NCI-H2107 treated with DMSO at 0.1 percent for 48 hours (cell line): Measurements from ENCODE around the gene TMC5.

Experiments
- DNase-seq: peaks from one replicate; lab custom pipeline; 2025; ENCODE audit not compliant: unreplicated experiment; lab: John Stamatoyannopoulos, UW

The TMC5 gene

GRCh38 chr16:19458722-19459379 lies 41.2 kb downstream of the TMC5 start:
- DNase-seq: no peak

DNA sequence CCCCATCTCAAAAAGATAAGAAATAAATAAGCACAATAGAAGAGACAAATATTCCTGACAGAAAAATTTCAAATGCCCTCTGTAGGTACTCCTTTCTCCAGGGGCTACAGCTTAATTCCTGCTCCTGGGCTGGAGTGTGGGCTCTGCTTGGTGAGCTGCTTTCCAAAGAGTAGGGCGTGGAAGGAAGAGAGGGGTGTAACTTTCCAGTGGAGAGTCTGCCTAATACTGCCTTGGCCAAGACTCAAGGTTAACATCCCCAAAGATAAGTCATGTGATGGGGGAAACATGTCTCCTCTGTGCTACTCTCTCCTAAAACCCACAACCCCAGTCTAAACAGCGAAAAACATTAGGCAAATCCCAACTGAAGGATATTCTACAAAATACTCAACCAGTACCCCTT lies 42.7 kb downstream of the TMC5 start:
- no peak for DNase-seq

GRCh38 chr16:19463468-19464315 lies 46.0 kb downstream of the TMC5 start:
- DNase-seq: peak; percentile 73

DNA sequence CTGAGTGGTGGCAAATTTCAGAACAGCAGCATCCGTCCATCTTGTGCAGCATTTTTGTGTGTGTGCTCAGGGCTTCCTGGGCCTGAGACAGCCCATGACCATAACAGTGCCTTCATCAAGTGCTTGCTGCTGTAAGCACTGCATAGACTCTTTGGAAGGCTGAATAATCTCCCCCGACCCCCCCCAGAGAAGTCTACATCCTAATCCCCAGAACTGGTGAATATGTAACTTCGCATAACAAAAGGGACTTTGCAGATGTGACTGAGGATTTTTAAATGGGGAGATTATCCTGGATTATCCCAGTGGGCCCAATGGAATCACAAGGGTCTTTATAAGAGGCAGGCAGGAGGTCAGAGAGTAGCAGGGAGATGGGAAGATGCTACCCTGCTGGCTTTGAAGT lies 50.6 kb downstream of the TMC5 start:
- no peak for DNase-seq

DNA sequence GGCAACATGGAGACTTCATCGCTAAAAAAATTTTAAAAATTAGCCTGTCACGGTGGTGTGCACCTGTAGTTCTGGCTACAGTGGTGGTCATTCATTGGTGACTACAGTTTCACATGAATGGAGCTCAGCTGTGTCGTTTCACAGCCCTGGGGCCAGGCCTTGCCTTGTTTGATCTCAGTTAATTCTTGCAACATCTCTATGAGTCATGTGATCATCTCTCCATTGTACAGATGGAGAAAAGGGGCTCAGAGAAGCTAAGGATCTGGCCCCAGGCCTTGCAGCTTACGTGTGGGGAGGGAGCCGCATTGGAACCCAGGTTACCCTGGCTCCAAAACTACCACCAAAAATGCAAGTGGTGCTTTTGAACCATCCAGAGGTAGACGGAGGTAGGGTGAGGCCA lies 54.8 kb downstream of the TMC5 start:
- no peak for DNase-seq

DNA sequence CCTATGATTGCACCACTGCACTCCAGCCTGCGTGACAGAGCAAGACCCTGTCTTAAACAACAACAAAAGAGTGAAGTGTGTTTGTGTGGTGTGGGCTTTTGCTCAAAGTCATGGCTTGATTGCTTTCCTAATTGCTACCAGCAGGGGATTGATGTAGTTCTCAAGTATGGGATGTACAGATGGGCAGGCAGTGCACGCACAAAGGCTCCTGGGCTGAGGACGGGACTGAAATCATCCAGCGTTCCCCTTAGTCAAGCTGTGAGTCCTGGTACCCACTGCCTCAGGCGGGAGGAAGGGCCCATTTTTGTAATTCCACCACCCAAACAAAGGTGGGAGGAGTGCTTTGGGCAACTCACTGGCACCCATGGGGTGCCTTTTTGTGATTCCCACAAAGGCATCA lies 56.9 kb downstream of the TMC5 start:
- no peak for DNase-seq

GRCh38 chr16:19478505-19478904 lies 60.8 kb downstream of the TMC5 start:
- no peak for DNase-seq

GRCh38 chr16:19479302-19479721 lies 61.6 kb downstream of the TMC5 start:
- no peak for DNase-seq

GRCh38 chr16:19481296-19481695 lies 63.6 kb downstream of the TMC5 start:
- DNase-seq: no peak

GRCh38 chr16:19481769-19482168 lies 64.1 kb downstream of the TMC5 start:
- DNase-seq: no peak

- DNase-seq: no peak
These were observed 64.6 kb downstream of the TMC5 start for GRCh38 chr16:19482291-19482690.

GRCh38 chr16:19484096-19484495 lies 66.4 kb downstream of the TMC5 start:
- no peak for DNase-seq

DNA sequence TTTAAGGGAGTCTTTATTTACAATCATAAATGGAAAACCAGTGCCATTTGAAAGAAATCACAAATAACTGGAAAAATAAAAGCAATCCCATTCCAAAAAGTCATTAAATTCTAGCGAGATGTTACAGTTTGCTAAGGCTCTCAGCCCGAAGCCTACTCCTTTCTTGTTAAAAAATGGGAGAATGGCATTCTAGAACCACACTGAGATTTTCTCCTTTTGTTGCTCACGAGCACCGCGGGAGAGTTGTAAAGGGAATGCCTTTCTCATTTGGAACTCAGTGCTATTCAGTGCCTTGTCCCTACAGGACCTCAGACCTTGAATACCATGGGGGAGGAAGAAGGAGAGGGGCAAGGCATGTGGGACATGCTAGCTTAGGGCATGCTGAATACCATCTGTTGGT lies 67.9 kb downstream of the TMC5 start:
- no peak for DNase-seq

GRCh38 chr16:19486051-19486450 lies 68.4 kb downstream of the TMC5 start:
- no peak for DNase-seq

GRCh38 chr16:19486750-19487325 lies 69.2 kb downstream of the TMC5 start:
- no peak for DNase-seq

DNA sequence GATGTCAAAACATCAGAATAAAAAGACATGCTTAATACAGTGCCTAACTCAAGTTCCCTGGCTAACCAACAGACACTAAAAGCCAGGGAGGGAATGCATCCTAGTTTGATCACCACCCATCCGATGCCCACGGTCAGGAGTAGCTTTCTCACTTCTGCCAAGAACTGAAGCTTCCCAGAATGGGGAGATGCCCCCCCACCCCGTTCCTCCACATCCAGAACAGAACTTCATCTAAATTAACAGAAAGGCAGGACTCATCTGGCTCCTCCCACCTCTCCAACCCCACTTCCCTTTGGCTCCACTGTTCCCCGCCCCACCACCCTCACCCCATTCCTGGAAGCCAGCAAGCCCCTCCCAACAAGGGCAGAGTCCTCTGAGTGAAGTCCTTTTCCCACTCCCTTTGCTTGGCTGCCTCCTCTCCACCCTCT lies 70.5 kb downstream of the TMC5 start:
- no peak for DNase-seq

DNA sequence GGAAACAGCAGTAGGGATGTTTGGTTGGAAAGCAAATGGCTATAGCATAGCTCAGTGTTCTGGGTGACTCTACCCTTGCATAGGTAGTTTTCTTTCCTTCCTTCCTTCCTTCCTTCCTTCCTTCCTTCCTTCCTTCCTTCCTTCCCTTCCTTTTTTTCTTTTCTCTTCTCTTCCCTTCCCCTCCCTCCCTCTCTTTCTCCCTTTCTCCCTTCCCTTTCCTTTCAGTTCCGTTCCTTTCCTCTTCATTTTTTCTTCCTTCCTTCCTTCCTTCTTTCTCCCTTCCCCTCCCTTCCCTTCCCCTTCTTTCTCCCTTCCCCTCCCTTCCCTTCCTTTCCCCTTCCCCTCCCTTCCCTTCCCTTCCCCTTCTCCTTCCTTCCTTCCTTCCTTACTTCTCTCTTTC lies 72.9 kb downstream of the TMC5 start:
- DNase-seq: no peak

- no peak for DNase-seq
These were observed 79.5 kb downstream of the TMC5 start for GRCh38 chr16:19497176-19497575.

- DNase-seq: no peak
These were observed 81.3 kb downstream of the TMC5 start for GRCh38 chr16:19499006-19499405.

DNA sequence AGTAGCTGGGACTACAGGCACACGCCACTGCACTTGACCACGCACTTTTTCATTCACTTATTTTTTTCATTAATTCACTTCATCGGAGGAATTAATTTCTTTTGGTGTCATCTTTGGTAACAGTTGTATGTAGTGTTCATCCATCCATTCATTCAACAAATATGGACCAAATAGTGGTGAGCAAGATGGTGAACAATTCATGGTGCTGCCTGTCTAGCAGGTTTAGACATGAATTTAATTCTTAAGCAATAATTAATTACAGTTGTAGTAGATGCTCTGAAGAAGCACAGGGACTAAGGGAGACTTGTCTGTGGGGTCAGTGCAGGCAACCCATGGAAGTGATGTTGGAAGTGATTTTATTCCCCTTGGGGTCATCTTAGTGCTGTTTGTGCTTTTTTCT lies 81.8 kb downstream of the TMC5 start:
- DNase-seq: no peak

DNA sequence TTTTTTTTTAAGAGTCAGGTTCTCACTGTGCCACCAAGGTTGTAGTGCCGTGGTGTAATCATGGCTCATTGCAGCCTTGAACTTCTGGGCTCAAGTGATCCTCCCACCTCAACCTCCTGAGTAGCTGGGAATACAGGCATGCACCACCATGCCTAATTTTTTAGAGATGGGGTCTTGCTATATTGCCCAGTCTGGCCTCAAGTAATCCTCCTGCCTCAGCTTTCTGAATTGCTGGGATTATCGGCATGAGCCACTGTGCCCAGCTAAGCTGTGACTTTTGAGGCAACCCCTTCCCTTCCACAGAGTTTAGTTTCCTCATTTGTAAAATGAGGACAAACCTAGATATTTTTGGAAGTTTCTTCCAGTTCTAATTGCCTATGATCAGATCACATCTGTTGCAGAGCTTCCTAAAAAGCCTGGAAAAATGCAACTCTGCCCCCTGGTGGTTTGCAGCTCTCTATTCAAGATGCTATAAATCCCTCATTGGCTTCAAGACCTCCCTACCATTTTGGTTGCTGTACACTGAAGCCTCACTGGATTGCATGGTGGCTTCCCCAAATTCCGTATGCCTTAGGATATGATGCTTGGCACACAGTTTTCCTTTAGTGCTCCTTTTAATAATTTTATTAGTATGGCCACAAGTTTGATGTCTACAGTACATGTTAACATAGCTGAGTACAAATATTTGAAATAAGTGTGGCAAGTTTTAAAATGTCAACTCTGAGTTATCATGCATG lies 84.9 kb downstream of the TMC5 start:
- no peak for DNase-seq
